Astrocyte (in vitro differentiated cells and primary cell): ENCODE measurements around the gene ATF6.

Experiments used
- EZH2 ChIP-seq: IDR thresholded peaks from 2 replicates; pipeline ENCODE4 v1.6.1; 2012; ENCODE audit warnings: mild to moderate bottlenecking, low read length, inconsistent platforms; ENCODE audit not compliant: insufficient read depth
- TF ChIP-seq, protein P1 (sequence below): IDR thresholded peaks from 2 replicates; pipeline ENCODE4 v1.5.1; 2011; ENCODE audit warnings: low read depth, mild to moderate bottlenecking, inconsistent platforms, low read length, moderate library complexity; ENCODE audit not compliant: insufficient read depth

DNA sequence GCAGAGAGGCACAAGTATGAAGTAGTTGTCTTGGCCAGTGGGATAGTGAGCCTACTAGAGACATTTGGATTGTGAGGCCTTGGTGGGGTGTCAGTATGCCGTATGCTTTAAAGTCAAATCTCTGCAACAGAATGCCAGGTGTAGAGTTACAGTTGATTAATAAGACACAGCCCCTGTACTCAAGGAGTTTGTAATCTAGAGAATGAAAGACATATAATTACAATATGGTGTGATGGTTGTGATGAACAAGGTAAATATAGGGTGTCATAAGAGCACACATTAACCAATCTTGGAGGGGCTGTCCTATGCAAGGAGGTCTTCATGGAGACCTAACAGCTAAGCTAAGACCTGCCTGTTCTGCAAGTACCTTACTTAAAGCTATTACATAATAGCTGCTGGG lies 113.1 kb downstream of the ATF6 start:
- TF ChIP-seq, protein P1, sequence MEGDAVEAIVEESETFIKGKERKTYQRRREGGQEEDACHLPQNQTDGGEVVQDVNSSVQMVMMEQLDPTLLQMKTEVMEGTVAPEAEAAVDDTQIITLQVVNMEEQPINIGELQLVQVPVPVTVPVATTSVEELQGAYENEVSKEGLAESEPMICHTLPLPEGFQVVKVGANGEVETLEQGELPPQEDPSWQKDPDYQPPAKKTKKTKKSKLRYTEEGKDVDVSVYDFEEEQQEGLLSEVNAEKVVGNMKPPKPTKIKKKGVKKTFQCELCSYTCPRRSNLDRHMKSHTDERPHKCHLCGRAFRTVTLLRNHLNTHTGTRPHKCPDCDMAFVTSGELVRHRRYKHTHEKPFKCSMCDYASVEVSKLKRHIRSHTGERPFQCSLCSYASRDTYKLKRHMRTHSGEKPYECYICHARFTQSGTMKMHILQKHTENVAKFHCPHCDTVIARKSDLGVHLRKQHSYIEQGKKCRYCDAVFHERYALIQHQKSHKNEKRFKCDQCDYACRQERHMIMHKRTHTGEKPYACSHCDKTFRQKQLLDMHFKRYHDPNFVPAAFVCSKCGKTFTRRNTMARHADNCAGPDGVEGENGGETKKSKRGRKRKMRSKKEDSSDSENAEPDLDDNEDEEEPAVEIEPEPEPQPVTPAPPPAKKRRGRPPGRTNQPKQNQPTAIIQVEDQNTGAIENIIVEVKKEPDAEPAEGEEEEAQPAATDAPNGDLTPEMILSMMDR: no peak
- TF ChIP-seq EZH2: no peak
